ENCODE results near the gene ZBTB1. TPM values are rescaled to one million over a fixed set of nuclear protein-coding genes. Genes with fewer than 3 reads are reported as not detected.

Gene ZBTB1
- 16.9 and 17.6 TPM in 2 replicates for total RNA-seq

GRCh38 chr14:64504310-64504896 lies at the start of gene ZBTB1:
Gene ZBTB1, plus strand, starts transcription at chr14:64504770. Its CDS starts 16,735 bp downstream, at chr14:64521505.

GRCh38 chr14:64465191-64465822 lies 39.3 kb upstream of the ZBTB1 start, which contains the start of gene AKAP5:
Gene AKAP5, plus strand, starts transcription at chr14:64465499. Its CDS starts 2,896 bp downstream, at chr14:64468395.

GRCh38 chr14:64503434-64504309 lies 898 bp upstream of the ZBTB1 start, which contains the start of gene ZBTB25:
Gene ZBTB25, minus strand, starts transcription at chr14:64503838. Its CDS starts 13,305 bp downstream, at chr14:64490533.

GRCh38 chr14:64540208-64541202 lies 35.9 kb downstream of the ZBTB1 start, which contains the start of gene HSPA2:
Gene HSPA2, plus strand, starts transcription at chr14:64540741. Its CDS starts 109 bp downstream, at chr14:64540850.

GRCh38 chr14:64549791-64550620 lies 45.4 kb downstream of the ZBTB1 start, which contains the start of gene PPP1R36:
Gene PPP1R36, plus strand, starts transcription at chr14:64549961. Its CDS starts 37 bp downstream, at chr14:64549998.

Other genes with a start within 250 kb of the ZBTB1 start
- gene ESR2, start 210.4 kb upstream of the ZBTB1 start, total RNA-seq: 0.27 and 0.69 TPM in 2 replicates
- gene MTHFD1, start 116.4 kb upstream of the ZBTB1 start, total RNA-seq: 69.9 and 85.5 TPM in 2 replicates
- 0.07 and 0.34 TPM in 2 replicates for gene AKAP5, start 39.3 kb upstream of the ZBTB1 start, total RNA-seq
- gene ZBTB25, start 932 bp upstream of the ZBTB1 start, total RNA-seq: 2.3 and 2.7 TPM in 2 replicates
- gene HSPA2, start 36.0 kb downstream of the ZBTB1 start, total RNA-seq: 2.2 and 3.6 TPM in 2 replicates
- 0.39 TPM in 1 of 2 replicates, not detected in the other for gene PPP1R36, start 45.2 kb downstream of the ZBTB1 start, total RNA-seq
- gene PLEKHG3, start 199.7 kb downstream of the ZBTB1 start, total RNA-seq: 0.79 and 1.5 TPM in 2 replicates

All from mammary microvascular endothelial cell (primary cell).